ENCODE data around the gene ALDH7A1. TPM values are rescaled to one million over a fixed set of nuclear protein-coding genes. Genes with fewer than 3 reads are reported as not detected.
"Not testable (repeated sequence)": the region's sequence is repeated elsewhere in the genome, so short reads cannot be mapped to it uniquely, and the experiment has no call there.

Gene ALDH7A1
- total and polyA plus RNA-seq, 11 donors, result 12.3 to 67.6 (median 30.9) TPM

GRCh38 chr5:126519637-126520592 is 75.1 kb downstream of the ALDH7A1 start:
- 56 to 69% (median 57%) methylated on average over 6 of the region's 6 CpGs for WGBS, 4 donors
- TF ChIP-seq CTCF (IDR thresholded peaks at IDR 0.05) (no peak), POLR2A (IDR thresholded peaks at IDR 0.05) (no peak)
- Histone ChIP-seq H3K36me3 (no peaks in the 10 kb centered on the region), H3K27me3 (no peaks in the 10 kb centered on the region), H3K27ac (peak overlapping the region; percentile 9 to 83 (median 38)), H3K9me3 (no peaks in the 10 kb centered on the region), H3K4me1 (peaks cover 0 to 28% (median 9%) of the 10 kb centered on the region in 12 donors), H3K4me3 (peak overlapping the region in 1 of 12 donors; percentile 5)
- no peak for DNase-seq
- intact Hi-C loops (cut with DNase I), result loop anchor here in 1 of 10 donors (10.0 kb wide), 1 partner anchor 1775 kb away; the partner anchor contains the start of gene ZNF608
- ATAC-seq, result peak; percentile 34 to 63 (median 47)

GRCh38 chr5:126519223-126519622 is 75.8 kb downstream of the ALDH7A1 start:
- Histone ChIP-seq H3K27ac (peak overlapping the region in 5 of 12 donors; percentile 16 to 83 (median 65)), H3K4me1 (peaks cover 0 to 26% (median 9%) of the 10 kb centered on the region in 12 donors)
- intact Hi-C loops (cut with DNase I); ATAC-seq; H3K9me3 ChIP-seq; H3K27me3 ChIP-seq; H3K4me3 ChIP-seq; DNase-seq; H3K36me3 ChIP-seq: not testable (repeated sequence)
- 73 to 88% (median 80%) methylated on average over 4 of the region's 4 CpGs for WGBS, 4 donors

GRCh38 chr5:126516852-126517251 is 78.2 kb downstream of the ALDH7A1 start:
- Histone ChIP-seq H3K4me1 (peaks cover 0 to 26% (median 9%) of the 10 kb centered on the region in 12 donors), H3K4me3 (no peak overlapping the region), H3K36me3 (no peaks in the 10 kb centered on the region), H3K27me3 (no peaks in the 10 kb centered on the region), H3K27ac (no peak overlapping the region), H3K9me3 (no peaks in the 10 kb centered on the region)
- no peak for TF ChIP-seq CTCF (IDR thresholded peaks at IDR 0.05)
- no peak for TF ChIP-seq POLR2A (IDR thresholded peaks at IDR 0.05)
- ATAC-seq (no peak), DNase-seq (no peak)
- intact Hi-C loops (cut with DNase I), result no loop called here

- ATAC-seq, result no peak
- Histone ChIP-seq H3K27ac (peak overlapping the region in 1 of 12 donors; percentile 32), H3K4me1 (peaks cover 0 to 26% (median 9%) of the 10 kb centered on the region in 12 donors), H3K9me3 (no peaks in the 10 kb centered on the region), H3K36me3 (no peaks in the 10 kb centered on the region), H3K4me3 (no peak overlapping the region), H3K27me3 (no peaks in the 10 kb centered on the region)
- no peak for DNase-seq
- WGBS, 4 donors, result 57 to 71% (median 68%) methylated on average over 1 of the region's 1 CpG
- TF ChIP-seq POLR2A (IDR thresholded peaks at IDR 0.05) (no peak), CTCF (IDR thresholded peaks at IDR 0.05) (no peak)
- intact Hi-C loops (cut with DNase I), result no loop called here
These were observed 78.9 kb downstream of the ALDH7A1 start for GRCh38 chr5:126516133-126516532.
